ENCODE measurements around the gene FRMD1.

The FRMD1 gene

GRCh38 chr6:168039849-168040248, 39.2 kb downstream of the FRMD1 start:
- no peak for DNase-seq

DNA sequence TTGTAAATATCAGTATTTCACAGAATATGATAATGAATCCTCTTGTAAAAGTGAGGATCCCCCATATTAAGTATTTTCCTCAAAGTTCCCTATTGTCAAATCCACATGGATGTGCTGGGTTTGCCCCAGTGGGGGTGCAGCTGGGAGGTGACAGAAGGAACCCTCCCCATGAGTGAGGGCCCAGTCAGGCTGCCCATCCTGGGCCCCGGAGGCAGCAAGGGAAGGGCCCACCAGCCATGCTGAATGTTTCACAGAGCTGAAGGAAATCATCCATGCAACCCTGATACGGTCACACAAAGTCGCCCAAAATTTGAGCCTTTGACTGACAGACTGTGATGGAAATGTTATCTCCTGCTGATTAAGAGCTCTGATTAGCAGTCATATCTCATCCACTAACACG, 39.7 kb downstream of the FRMD1 start:
- no peak for DNase-seq

DNA sequence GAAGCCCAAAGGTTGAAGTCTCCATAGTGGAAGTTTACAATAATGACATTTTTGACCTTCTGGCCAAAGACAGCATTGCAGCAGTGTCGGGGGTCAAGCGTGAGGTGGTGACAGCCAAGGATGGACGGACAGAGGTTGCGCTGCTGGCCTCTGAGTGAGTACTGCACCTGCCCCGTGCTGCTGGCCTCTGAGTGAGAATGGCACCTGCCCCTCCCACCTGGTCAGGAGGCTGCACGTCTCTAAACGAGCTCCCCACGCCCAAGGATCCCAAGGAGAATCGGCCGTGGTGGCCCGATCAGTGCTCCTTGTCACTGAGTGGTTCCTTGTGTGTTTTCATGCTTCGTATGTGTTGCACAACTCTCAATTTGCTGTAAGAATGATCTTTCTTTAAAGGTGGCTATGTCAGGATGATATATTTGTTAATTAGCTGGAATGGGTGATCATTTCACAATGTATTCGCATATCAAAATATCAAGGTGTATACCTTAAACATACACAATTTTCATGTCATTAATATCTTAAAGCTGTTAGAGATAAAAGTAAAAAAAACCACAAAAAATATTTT, 40.4 kb downstream of the FRMD1 start:
- DNase-seq, result no peak

- no peak for DNase-seq
Measured at GRCh38 chr6:168037856-168038255, 41.2 kb downstream of the FRMD1 start.

- DNase-seq, result no peak
Measured at GRCh38 chr6:168037242-168037641, 41.8 kb downstream of the FRMD1 start.

DNA sequence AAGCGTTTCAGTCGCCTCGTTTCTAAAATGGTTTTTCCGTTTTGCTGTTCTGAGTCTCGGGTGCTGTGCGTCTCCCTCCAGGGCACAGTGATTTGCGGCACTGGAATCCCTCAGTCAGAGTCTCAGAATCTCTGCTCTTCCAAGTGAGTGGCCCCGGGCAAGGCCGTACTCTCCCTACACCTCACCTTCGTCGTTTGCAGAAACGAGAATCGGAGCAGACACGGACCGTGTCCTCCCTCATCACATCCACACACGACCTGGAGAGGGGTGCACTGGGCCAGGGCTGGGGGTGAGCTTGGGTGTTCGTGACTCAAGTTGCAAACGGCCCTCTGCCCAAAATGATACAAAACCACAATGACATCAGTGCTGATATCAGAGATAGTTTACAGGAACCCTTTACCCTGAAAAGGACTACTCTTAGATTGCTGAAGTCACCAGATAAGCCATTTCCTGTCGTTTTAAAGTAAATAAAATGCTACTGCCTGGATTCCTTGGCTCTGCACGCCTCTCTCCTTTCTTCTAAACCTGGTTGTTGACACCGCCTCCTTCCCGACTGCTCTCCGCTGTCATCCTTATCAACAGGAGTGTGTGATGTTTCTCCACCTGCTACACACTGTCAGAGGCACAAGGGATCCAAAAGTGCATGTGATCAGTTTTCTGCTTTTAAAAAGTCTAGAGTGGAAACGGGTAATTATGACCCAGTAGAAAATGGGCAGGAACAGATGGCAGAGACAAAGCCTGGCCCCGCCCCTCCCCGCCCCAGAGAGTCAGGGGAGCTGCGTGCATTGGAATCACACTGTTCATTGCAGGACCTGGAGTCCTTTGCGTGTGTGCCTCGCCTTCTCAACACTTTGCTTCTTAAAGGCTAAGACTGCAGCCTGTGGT, 43.1 kb downstream of the FRMD1 start:
- DNase-seq, result no peak

- no peak for DNase-seq
Measured at GRCh38 chr6:168035098-168035660, 43.8 kb downstream of the FRMD1 start.

- DNase-seq, result no peak
Measured at GRCh38 chr6:168034537-168034936, 44.5 kb downstream of the FRMD1 start.

GRCh38 chr6:168033791-168034190, 45.2 kb downstream of the FRMD1 start:
- DNase-seq, result no peak

- DNase-seq, result no peak
Measured at GRCh38 chr6:168032005-168032760, 46.8 kb downstream of the FRMD1 start.

- DNase-seq, result no peak
Measured at GRCh38 chr6:168031411-168031971, 47.5 kb downstream of the FRMD1 start.

DNA sequence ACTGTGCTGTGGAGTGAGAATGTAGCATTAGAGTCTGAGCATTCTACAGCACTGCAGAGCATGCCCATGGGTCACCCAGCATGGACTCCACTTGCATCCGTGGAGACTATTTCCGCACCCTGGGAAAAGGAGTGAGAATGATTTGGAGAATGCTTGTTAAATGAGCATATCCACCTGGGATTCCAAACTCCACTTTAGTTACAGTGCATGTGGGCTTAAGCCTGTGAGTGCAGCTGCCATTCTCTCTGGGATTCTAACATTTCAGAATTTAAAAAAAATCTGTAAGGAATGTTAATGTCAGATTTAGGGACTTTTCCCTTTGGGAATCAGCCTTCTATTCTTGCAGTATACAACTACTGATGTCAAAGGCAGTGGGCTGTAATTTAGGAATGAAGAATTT, 48.1 kb downstream of the FRMD1 start:
- DNase-seq, result no peak

- no peak for DNase-seq
Measured at GRCh38 chr6:168030218-168030746, 48.7 kb downstream of the FRMD1 start.

- DNase-seq, result no peak
Measured at GRCh38 chr6:168029459-168030217, 49.4 kb downstream of the FRMD1 start.

- DNase-seq, result no peak
Measured at GRCh38 chr6:168028181-168028580, 50.8 kb downstream of the FRMD1 start.

- DNase-seq, result no peak
Measured at GRCh38 chr6:168027521-168027920, 51.5 kb downstream of the FRMD1 start.

DNA sequence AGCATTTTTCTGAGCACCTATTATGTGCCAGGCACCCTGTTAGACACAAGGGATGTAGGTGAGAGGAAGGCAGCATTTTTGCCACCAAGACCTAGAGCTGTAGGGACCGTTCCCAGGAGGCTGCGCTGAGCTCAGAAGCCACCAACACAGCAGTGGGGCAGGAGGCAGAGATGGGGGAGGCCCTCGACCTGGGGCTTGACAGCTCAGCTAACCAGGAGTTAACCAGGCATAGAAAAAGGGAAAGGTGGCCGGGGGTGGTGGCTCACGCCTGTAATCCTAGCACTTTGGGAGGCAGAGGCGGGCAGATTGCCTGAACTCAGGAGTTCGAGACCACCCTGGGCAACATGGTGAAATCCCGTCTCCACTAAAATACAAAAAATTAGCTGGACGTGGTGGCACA, 52.1 kb downstream of the FRMD1 start:
- DNase-seq, result no peak

DNA sequence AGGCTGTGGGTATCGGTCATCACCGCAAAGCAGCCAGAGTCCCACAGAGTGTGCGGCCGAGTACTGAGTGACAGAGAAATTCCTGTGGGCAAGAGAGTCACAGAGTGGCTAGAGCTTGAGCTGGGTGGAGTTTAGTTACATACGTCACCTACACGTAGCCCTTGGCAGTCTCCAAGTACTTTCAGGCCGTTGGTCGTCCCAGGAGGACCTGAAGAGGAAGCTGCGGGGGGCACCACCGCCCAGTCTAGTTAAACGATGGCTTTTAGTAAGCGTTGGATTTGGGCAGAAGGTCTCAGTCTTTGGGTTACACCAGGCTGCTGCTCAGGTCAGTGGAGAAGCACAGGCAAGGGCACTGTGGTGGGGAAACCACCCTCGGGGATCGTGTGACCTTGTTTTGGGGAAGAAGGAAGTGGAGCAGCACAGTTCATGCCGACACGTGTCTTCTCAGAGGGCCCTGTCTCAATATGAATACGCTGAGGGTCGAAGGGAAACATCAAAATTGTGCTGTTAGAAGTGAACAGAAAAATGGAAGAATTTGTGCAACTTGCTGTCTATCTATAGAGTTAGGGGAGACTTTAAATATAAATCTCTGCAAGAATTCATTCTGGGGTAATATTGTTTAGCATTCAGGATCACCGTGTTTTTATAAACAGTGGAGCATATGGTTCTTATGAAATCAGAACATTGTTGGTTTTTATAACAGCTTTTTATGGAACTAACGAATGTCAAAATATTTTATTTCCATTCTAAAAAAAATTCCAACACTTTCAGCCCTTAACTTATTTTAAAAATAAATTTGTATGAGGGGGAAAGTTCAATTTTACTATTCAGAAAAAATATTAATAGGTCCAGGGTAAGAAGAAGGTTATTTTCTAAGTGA, 52.9 kb downstream of the FRMD1 start:
- DNase-seq, result no peak

DNA sequence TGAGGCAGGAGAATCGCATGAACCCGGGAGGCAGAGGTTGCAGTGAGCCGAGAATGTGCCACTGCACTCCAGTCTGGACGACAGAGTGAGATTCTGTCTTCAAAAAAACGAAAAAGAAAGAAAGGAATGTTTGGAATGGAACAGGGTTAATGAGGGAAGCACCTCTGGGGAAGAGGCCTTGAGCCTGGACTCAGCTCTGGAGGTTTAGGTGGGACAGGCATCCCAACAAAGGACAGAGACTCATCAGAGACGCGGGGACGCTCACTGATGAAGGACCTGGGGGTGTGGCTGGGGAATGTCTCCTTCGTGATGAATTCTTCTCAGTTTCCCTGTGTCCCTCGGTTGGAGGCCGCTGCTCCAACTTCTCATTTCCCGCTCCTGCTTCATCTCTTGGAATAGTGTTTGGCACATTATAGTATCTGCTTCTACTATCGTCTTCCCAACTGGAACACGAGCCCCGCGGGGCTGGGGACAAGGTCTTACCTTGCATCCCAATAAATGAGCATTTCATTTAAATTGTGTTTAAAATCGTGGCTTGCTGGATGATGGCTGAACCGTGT, 54.0 kb downstream of the FRMD1 start:
- no peak for DNase-seq

GRCh38 chr6:168022488-168023321, 56.3 kb downstream of the FRMD1 start:
- DNase-seq, result no peak

Data from NCI-H446 treated with DMSO at 0.1 percent for 48 hours (cell line).